HCT116 (cell line): ENCODE data around the gene DCTD. TPM values are rescaled to one million over a fixed set of nuclear protein-coding genes. Genes with fewer than 3 reads are reported as not detected.

Experiments
- ATAC-seq: fragments of 200-7000 bp; cut with Tn5 transposase; 2 replicates; pipeline ENCODE4 v1.9.1; 2020; ENCODE audit warnings: mild to moderate bottlenecking, moderate library complexity
- BruUV-seq: library from RNA; stranded (reverse); fragments of 400-500 nt; replicated peaks from 2 replicates; lab custom pipeline; 2021; lab: Mats Ljungman, UMichigan
- CTCF ChIA-PET: fragments of 300-600 bp; sonication (Branson Sonifier 250); formaldehyde crosslinking; loops from one replicate; lab custom pipeline; 2021; ENCODE audit warnings: antibody characterized with exemption; lab: Charles Lee
- POLR2A ChIA-PET: fragments of 300-600, 350-600 bp; sonication (Branson Sonifier 250); formaldehyde crosslinking; loops from one replicate; lab custom pipeline; 2021; ENCODE audit warnings: antibody characterized with exemption; lab: Charles Lee
- RAD21 ChIA-PET, 2 experiments: fragments of 300-600 bp; sonication (Branson Sonifier 250); formaldehyde crosslinking; loops; one replicate each; lab custom pipeline; 2023; ENCODE audit warnings: low total read pairs in 2 of 2; ENCODE audit not compliant: uncharacterized antibody in 2 of 2, unreplicated experiment in 2 of 2, low non-redundant PET in 1 of 2; lab: Charles Lee
- DNase-seq: peaks from one replicate; pipeline ENCODE4 v3.0.0-alpha.2; 2010; ENCODE audit warnings: low read depth, low spot score
- H2AFZ ChIP-seq: fragments of 200-600 bp; shearing (Covaris generic), sonication (generic); 2 replicates; pipeline ENCODE4 v1.6.1; 2017; ENCODE audit warnings: low read depth, mixed run types, mixed read lengths, antibody characterized with exemption, low read length; ENCODE audit not compliant: poor library complexity, severe bottlenecking
- H3K27ac ChIP-seq: 2 replicates; pipeline ENCODE4 v1.5.1; 2012; ENCODE audit warnings: low read depth, low read length
- H3K27me3 ChIP-seq: fragments of 200-600 bp; sonication (generic); 2 replicates; pipeline ENCODE4 v1.6.1; 2016; ENCODE audit warnings: mixed run types, low read length, mixed read lengths; ENCODE audit not compliant: insufficient read depth
- H3K36me3 ChIP-seq, 2 experiments: fragments of 200-500 bp in 1 of 2; fragments of 200-600 bp in 1 of 2; sonication (Bioruptor generic) in 1 of 2; sonication (generic) in 1 of 2; 2 replicates each; pipeline versions ENCODE4 v1.5.1 to v1.6.1; 2014 to 2016; ENCODE audit warnings: low read length in 2 of 2, inconsistent platforms in 1 of 2, mixed read lengths in 1 of 2, mixed run types in 1 of 2; ENCODE audit not compliant: insufficient read depth in 2 of 2, control insufficient read depth in 1 of 2
- H3K4me1 ChIP-seq, 2 experiments: fragments of 200-600 bp in 1 of 2; sonication (generic) in 1 of 2; 2 replicates each; pipeline versions ENCODE4 v1.5.1 to v1.6.1; 2012 to 2017; ENCODE audit warnings: low read length in 2 of 2, inconsistent platforms in 1 of 2, mild to moderate bottlenecking in 1 of 2, mixed read lengths in 1 of 2, mixed run types in 1 of 2, moderate library complexity in 1 of 2; ENCODE audit not compliant: insufficient read depth in 2 of 2, control insufficient read depth in 1 of 2
- H3K4me2 ChIP-seq: fragments of 200-600 bp; sonication (generic); 2 replicates; pipeline ENCODE4 v1.6.1; 2017; ENCODE audit warnings: mixed run types, low read length, mixed read lengths
- H3K4me3 ChIP-seq, 2 experiments: fragments of 200-600 bp in 1 of 2; sonication (generic) in 1 of 2; replicated peaks in 1 of 2; 2 replicates each; pipeline ENCODE4 v1.5.1; 2011 to 2016; ENCODE audit warnings: low read length in 2 of 2, control low read depth in 1 of 2, low read depth in 1 of 2, mild to moderate bottlenecking in 1 of 2, mixed read lengths in 1 of 2, mixed run types in 1 of 2
- H3K79me2 ChIP-seq: fragments of 200-600 bp; sonication (generic); 2 replicates; pipeline ENCODE4 v1.6.1; 2017; ENCODE audit warnings: mild to moderate bottlenecking, mixed run types, low read length, moderate library complexity, mixed read lengths; ENCODE audit not compliant: insufficient read depth
- H3K9ac ChIP-seq: fragments of 200-600 bp; sonication (generic); 2 replicates; pipeline ENCODE4 v1.6.1; 2016; ENCODE audit warnings: low read length, mixed read lengths
- H3K9me2 ChIP-seq: fragments of 200-600 bp; sonication (generic), shearing (Covaris generic); 2 replicates; pipeline ENCODE4 v1.6.1; 2017; ENCODE audit warnings: mixed run types, mild to moderate bottlenecking, moderate library complexity; ENCODE audit not compliant: insufficient read depth
- H3K9me3 ChIP-seq, 2 experiments: fragments of 200-500 bp in 1 of 2; fragments of 200-600 bp in 1 of 2; sonication (Bioruptor generic) in 1 of 2; sonication (generic) in 1 of 2; 2 replicates each; pipeline ENCODE4 v1.6.1; 2014 to 2017; ENCODE audit warnings: low read length in 2 of 2, mixed read lengths in 2 of 2, inconsistent platforms in 1 of 2, low read depth in 1 of 2, mild to moderate bottlenecking in 1 of 2, mixed run types in 1 of 2, moderate library complexity in 1 of 2; ENCODE audit not compliant: control insufficient read depth in 1 of 2, insufficient read depth in 1 of 2
- H4K20me1 ChIP-seq: fragments of 200-600 bp; sonication (generic), shearing (Covaris generic); 2 replicates; pipeline ENCODE4 v1.6.1; 2017; ENCODE audit warnings: mixed run types, mild to moderate bottlenecking, moderate library complexity; ENCODE audit not compliant: insufficient read depth
- CBX3 ChIP-seq: IDR thresholded peaks from 2 replicates; pipeline ENCODE4 v1.6.1; 2012; ENCODE audit warnings: low read depth
- CEBPB ChIP-seq: IDR thresholded peaks from 2 replicates; pipeline ENCODE4 v1.6.1; 2012; ENCODE audit warnings: low read depth
- ELF1 ChIP-seq: IDR thresholded peaks from 2 replicates; pipeline ENCODE4 v1.6.1; 2012; ENCODE audit warnings: low read depth, borderline replicate concordance
- EZH2 ChIP-seq: fragments of 200-600 bp; sonication (generic); IDR thresholded peaks from 2 replicates; pipeline ENCODE4 v1.6.1; 2017; ENCODE audit warnings: antibody characterized with exemption, mixed run types
- EZH2phosphoT487 ChIP-seq: fragments of 200-600 bp; IDR thresholded peaks from 2 replicates; pipeline ENCODE4 v1.6.1; 2018; ENCODE audit warnings: antibody characterized with exemption, borderline replicate concordance
- FOSL1 ChIP-seq: IDR thresholded peaks from 2 replicates; pipeline ENCODE4 v1.6.1; 2012; ENCODE audit warnings: low read depth
- JUND ChIP-seq: IDR thresholded peaks from 2 replicates; pipeline ENCODE4 v1.6.1; 2012
- POLR2A ChIP-seq: IDR thresholded peaks from 2 replicates; pipeline ENCODE4 v1.7.0; 2011; ENCODE audit warnings: borderline replicate concordance; ENCODE audit not compliant: insufficient read depth, insufficient read length; ENCODE audit errors: extremely low read depth
- POLR2AphosphoS5 ChIP-seq: IDR thresholded peaks from 2 replicates; pipeline ENCODE4 v1.6.1; 2011; ENCODE audit warnings: mild to moderate bottlenecking, low read depth, low read length, moderate library complexity
- RAD21 ChIP-seq: IDR thresholded peaks from 2 replicates; pipeline ENCODE4 v1.6.1; 2012; ENCODE audit warnings: low read depth, mild to moderate bottlenecking
- SIN3A ChIP-seq: IDR thresholded peaks from 2 replicates; pipeline ENCODE4 v1.6.1; 2012; ENCODE audit warnings: low read depth
- SP1 ChIP-seq: IDR thresholded peaks from 2 replicates; pipeline ENCODE4 v1.6.1; 2012; ENCODE audit warnings: low read depth
- SRF ChIP-seq: IDR thresholded peaks from 2 replicates; pipeline ENCODE4 v1.6.1; 2012; ENCODE audit warnings: low read depth
- TCF7L2 ChIP-seq: IDR thresholded peaks from 2 replicates; pipeline ENCODE4 v1.7.0; 2011; ENCODE audit warnings: borderline replicate concordance, inconsistent platforms; ENCODE audit not compliant: insufficient read depth, insufficient read length; ENCODE audit errors: extremely low read depth
- YY1 ChIP-seq: IDR thresholded peaks from 2 replicates; pipeline ENCODE4 v1.6.1; 2011; ENCODE audit warnings: low read length, low read depth, moderate library complexity, mild to moderate bottlenecking; ENCODE audit not compliant: insufficient replicate concordance; ENCODE audit errors: extremely low read depth
- ZFX ChIP-seq: fragments of 450-650 bp; IDR thresholded peaks from 2 replicates; pipeline ENCODE4 v1.6.1; 2017
- ZNF274 ChIP-seq: fragments of 200-500 bp; sonication (Bioruptor generic); IDR thresholded peaks from 2 replicates; pipeline ENCODE4 v1.6.1; 2014; ENCODE audit warnings: mild to moderate bottlenecking, low read depth, low read length, inconsistent platforms
- intact Hi-C: fragments of 100-400 bp; cut with micrococcal nuclease; formaldehyde crosslinking; loops from 2 replicates; pipeline ENCODE4 v1.10.0; 2022
- total RNA-seq: library from RNA; stranded (reverse); gene quantifications from one replicate; pipeline ENCODE4 v1.2.1, GENCODE V29; 2021; ENCODE audit not compliant: unreplicated experiment
- TF ChIP-seq, protein P1 (sequence below): IDR thresholded peaks from 2 replicates; pipeline ENCODE4 v1.6.1; 2012
- TF ChIP-seq, protein P2 (sequence below): IDR thresholded peaks from 2 replicates; pipeline ENCODE4 v1.6.1; 2011; ENCODE audit warnings: mild to moderate bottlenecking, low read length, moderate library complexity; ENCODE audit not compliant: insufficient replicate concordance; ENCODE audit errors: extremely low read depth
- TF ChIP-seq, protein P3 (sequence below): IDR thresholded peaks from 2 replicates; pipeline ENCODE4 v1.6.1; 2012
- TF ChIP-seq, protein P4 (sequence below), 3 experiments: fragments of 200-600 bp in 1 of 3; sonication (generic) in 1 of 3; IDR thresholded peaks in 2 of 3; conservative IDR thresholded peaks in 1 of 3; 2 replicates each; pipeline ENCODE4 v1.5.1; 2012 to 2017; ENCODE audit warnings: low read depth in 2 of 3, low read length in 2 of 3, antibody characterized with exemption in 1 of 3, borderline replicate concordance in 1 of 3, control low read depth in 1 of 3, mild to moderate bottlenecking in 1 of 3, mixed read lengths in 1 of 3, mixed run types in 1 of 3, moderate library complexity in 1 of 3; ENCODE audit not compliant: insufficient read depth in 1 of 3

Gene DCTD
- total RNA-seq, 1 experiment from 2014 or later = 96.3 TPM

DNA sequence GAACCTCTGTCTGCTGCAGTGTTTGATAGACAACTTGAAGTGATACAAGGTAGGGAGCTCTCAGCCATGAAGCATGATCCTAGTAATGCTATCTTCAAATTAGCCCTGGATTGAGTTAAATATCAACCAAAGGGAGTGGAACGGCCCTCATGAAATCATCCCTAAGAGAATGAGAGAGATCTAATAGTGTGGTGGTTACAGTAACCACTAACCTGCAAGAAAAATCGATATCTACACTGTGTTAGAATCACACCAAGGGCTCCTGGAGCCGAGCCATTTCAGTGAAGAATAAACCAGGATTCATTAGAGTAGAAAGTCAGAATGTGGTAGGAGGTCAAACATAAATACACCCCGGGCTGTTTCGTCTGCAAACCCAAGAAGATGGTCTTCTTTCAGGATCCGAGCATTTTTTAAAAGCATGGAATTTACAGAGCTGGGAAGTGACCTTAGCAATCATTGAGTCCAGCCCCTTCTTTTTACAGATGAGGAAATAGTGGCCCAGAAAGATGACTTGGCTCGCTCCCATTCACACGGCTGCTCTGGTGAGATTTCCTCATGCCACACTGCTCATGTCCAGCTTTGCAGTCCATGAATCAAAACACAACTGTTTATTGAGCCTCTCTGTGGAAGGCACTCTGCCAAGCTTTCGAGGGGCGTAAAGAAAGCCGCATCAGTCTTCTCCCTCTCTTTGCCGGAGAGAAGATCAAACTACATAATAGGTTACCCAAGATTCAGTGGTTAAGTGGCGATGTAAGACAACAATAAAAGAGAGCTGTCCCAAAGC, 5.5 kb upstream of the DCTD start (continued):
- TF ChIP-seq SRF (no peak), RAD21 (no peak), JUND (no peak), POLR2AphosphoS5 (no peak), CEBPB (no peak), TCF7L2 (no peak)
- TF ChIP-seq, protein P1, sequence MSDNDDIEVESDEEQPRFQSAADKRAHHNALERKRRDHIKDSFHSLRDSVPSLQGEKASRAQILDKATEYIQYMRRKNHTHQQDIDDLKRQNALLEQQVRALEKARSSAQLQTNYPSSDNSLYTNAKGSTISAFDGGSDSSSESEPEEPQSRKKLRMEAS = no peak

DNA sequence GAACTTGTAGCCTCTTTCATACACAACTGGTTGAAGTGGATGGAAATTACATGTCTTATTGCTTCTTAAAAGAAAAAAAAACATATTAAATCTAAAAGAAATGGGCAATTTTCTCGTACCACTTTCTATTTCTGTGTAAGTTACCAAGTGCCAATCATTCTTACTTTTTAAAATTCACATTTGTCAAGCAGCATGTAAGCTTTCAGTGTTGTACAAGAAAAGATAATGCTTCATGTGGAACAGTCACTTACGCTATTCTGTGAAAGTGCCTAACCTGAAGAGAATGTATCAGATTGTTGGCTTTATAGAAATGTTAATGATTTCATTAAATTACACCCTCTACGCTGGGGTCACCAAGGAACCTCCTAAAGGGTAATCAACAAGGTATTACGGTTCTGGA, 4.4 kb upstream of the DCTD start:
- Histone ChIP-seq H3K9me3 (no peaks in the 10 kb centered on the region), H3K27me3 (no peaks in the 10 kb centered on the region), H3K36me3 (no peaks in the 10 kb centered on the region), H2AFZ (no peak overlapping the region), H4K20me1 (no peaks in the 10 kb centered on the region)
- CTCF ChIA-PET = no interaction called here
- RAD21 ChIA-PET = no interaction called here
- POLR2A ChIA-PET = no interaction called here
- no peak for TF ChIP-seq SIN3A
- no peak for TF ChIP-seq EZH2
- TF ChIP-seq, protein P2, sequence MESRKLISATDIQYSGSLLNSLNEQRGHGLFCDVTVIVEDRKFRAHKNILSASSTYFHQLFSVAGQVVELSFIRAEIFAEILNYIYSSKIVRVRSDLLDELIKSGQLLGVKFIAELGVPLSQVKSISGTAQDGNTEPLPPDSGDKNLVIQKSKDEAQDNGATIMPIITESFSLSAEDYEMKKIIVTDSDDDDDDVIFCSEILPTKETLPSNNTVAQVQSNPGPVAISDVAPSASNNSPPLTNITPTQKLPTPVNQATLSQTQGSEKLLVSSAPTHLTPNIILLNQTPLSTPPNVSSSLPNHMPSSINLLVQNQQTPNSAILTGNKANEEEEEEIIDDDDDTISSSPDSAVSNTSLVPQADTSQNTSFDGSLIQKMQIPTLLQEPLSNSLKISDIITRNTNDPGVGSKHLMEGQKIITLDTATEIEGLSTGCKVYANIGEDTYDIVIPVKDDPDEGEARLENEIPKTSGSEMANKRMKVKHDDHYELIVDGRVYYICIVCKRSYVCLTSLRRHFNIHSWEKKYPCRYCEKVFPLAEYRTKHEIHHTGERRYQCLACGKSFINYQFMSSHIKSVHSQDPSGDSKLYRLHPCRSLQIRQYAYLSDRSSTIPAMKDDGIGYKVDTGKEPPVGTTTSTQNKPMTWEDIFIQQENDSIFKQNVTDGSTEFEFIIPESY = no peak
- no peak for TF ChIP-seq EZH2phosphoT487
- TF ChIP-seq, protein P3, sequence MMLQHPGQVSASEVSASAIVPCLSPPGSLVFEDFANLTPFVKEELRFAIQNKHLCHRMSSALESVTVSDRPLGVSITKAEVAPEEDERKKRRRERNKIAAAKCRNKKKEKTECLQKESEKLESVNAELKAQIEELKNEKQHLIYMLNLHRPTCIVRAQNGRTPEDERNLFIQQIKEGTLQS = no peak
- no peak for TF ChIP-seq ZFX
- TF ChIP-seq RAD21 = no peak
- TF ChIP-seq SRF = no peak
- no peak for TF ChIP-seq SP1
- no peak for TF ChIP-seq ELF1
- TF ChIP-seq, protein P1 = no peak
- TF ChIP-seq JUND = no peak
- TF ChIP-seq, protein P4, sequence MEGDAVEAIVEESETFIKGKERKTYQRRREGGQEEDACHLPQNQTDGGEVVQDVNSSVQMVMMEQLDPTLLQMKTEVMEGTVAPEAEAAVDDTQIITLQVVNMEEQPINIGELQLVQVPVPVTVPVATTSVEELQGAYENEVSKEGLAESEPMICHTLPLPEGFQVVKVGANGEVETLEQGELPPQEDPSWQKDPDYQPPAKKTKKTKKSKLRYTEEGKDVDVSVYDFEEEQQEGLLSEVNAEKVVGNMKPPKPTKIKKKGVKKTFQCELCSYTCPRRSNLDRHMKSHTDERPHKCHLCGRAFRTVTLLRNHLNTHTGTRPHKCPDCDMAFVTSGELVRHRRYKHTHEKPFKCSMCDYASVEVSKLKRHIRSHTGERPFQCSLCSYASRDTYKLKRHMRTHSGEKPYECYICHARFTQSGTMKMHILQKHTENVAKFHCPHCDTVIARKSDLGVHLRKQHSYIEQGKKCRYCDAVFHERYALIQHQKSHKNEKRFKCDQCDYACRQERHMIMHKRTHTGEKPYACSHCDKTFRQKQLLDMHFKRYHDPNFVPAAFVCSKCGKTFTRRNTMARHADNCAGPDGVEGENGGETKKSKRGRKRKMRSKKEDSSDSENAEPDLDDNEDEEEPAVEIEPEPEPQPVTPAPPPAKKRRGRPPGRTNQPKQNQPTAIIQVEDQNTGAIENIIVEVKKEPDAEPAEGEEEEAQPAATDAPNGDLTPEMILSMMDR (IDR thresholded peaks at IDR 0.05 in 2 of 3, conservative IDR thresholded peaks at IDR 0.05 in 1 of 3; ENCODE audit: borderline replicate concordance in 1 of 3, insufficient read depth in 1 of 3, low read depth in 2 of 3, low read length in 2 of 3) = no peak
- no peak for TF ChIP-seq FOSL1
- TF ChIP-seq CBX3 = no peak
- TF ChIP-seq YY1 = no peak
- no peak for TF ChIP-seq POLR2A
- TF ChIP-seq TCF7L2 = no peak
- TF ChIP-seq POLR2AphosphoS5 = no peak
- TF ChIP-seq ZNF274 = no peak
- TF ChIP-seq, all 23 proteins: peak for 0
- Histone ChIP-seq H3K79me2 (peaks cover 2% of the 10 kb centered on the region; the same call in 1 of the 2 replicates), H3K9ac (no peak overlapping the region), H3K27ac (no peak overlapping the region), H3K9me2 (no peaks in the 10 kb centered on the region), H3K4me3 (no peak overlapping the region), H3K4me1 (peaks cover 5 to 16% of the 10 kb centered on the region in 2 experiments; a peak in 2 of 4 replicates), H3K4me2 (no peak overlapping the region)
- no TSS peak for BruUV-seq
- intact Hi-C loops = loop anchor here (10.0 kb wide), 1 partner anchor 277 kb away; no protein-coding TSS in a partner anchor
- ATAC-seq (no peak), DNase-seq (no peak)
